ENCODE data around the gene RTBDN. TPM values are rescaled to one million over a fixed set of nuclear protein-coding genes. Genes with fewer than 3 reads are reported as not detected.

The RTBDN gene
- polyA plus RNA-seq, 1 of the 3 experiments (the other 2 are of a cell fraction), result 0.72 TPM

- Histone ChIP-seq H3K4me1 (ENCODE audit: control insufficient read depth in 1 of 2, insufficient read depth in 2 of 2, low read depth in 1 of 2, low read length in 1 of 2) (peaks cover 42 to 69% of the 10 kb centered on the region in 2 experiments; a peak in 3 of 4 replicates), H3K36me3 (replicated peaks in 1 of 2; ENCODE audit: control insufficient read depth in 1 of 2, insufficient read depth in 2 of 2, low read length in 1 of 2) (no peaks in the 10 kb centered on the region), H3K27me3 (ENCODE audit: insufficient read depth) (no peaks in the 10 kb centered on the region), H4K20me1 (ENCODE audit: insufficient read depth) (no peaks in the 10 kb centered on the region), H3F3A (replicated peaks; ENCODE audit: insufficient read depth) (peaks cover 64% of the 10 kb centered on the region), H3K79me2 (ENCODE audit: insufficient read depth) (no peaks in the 10 kb centered on the region), H3K9me2 (no peaks in the 10 kb centered on the region), H3K4me2 (peak overlapping the region; percentile 91), H3K4me3 (ENCODE audit: low read depth in 2 of 2, low read length in 1 of 2) (peak overlapping the region; percentile 51 to 59), H3K9ac (peak overlapping the region; percentile 68), H2AFZ (ENCODE audit: low read depth) (peak overlapping the region; percentile 66; the same call in 1 of the 2 replicates), H3K9me3 (no peaks in the 10 kb centered on the region), H3K27ac (ENCODE audit: low read depth in 2 of 2, low read length in 1 of 2) (peak overlapping the region; percentile 97 to 98)
- CTCF ChIA-PET, result interaction anchor here (1.0 to 12.1 kb wide), 5 partner anchors 15 to 273 kb away, joined by 3 to 447 read pairs (median 7); partner anchors contain the start of genes JUNB, PRDX2 and THSD8
- WGBS (ENCODE audit: low lambda C conversion rate), result 11% methylated on average over 7 of the region's 88 CpGs
- DNase-seq, result peak; percentile 90
- POLR2A ChIA-PET, result interaction anchor here (0.7 to 2.1 kb wide), 5 partner anchors 10 to 1444 kb away, joined by 3 to 63 read pairs (median 4); partner anchors contain the start of genes FBXW9, GET3 and JUNB
- TF ChIP-seq MEF2A (IDR thresholded peaks at IDR 0.05; ENCODE audit: borderline replicate concordance, low read depth) (no peak), YY1 (IDR thresholded peaks at IDR 0.05; ENCODE audit: low read depth) (no peak), JUND (IDR thresholded peaks at IDR 0.05) (no peak; the same call in 1 of the 2 replicates), ZBTB33 (IDR thresholded peaks at IDR 0.05; ENCODE audit: borderline replicate concordance, low read depth) (no peak), MXI1 (IDR thresholded peaks at IDR 0.05; ENCODE audit: low read depth, low read length) (peak; percentile 90), RAD21 (IDR thresholded peaks at IDR 0.05; ENCODE audit: low read length) (no peak), IRF3 (IDR thresholded peaks at IDR 0.05; ENCODE audit: low read depth, low read length) (no peak), SIN3A (IDR thresholded peaks at IDR 0.05; ENCODE audit: borderline replicate concordance, low read depth, low read length) (peak; percentile 10; the same call in 1 of the 2 replicates), GATA2 (CRISPR knock-in tag; IDR thresholded peaks at IDR 0.05) (no peak), TCF12 (IDR thresholded peaks at IDR 0.05) (peak; percentile 57), NRF1 (IDR thresholded peaks at IDR 0.05; ENCODE audit: low read depth, low read length) (peak; percentile 68), USF2 (IDR thresholded peaks at IDR 0.05; ENCODE audit: borderline replicate concordance, low read depth, low read length) (no peak), NFIC (IDR thresholded peaks at IDR 0.05; ENCODE audit: borderline replicate concordance) (peak; percentile 41; the same call in 1 of the 2 replicates), FOSL2 (IDR thresholded peaks at IDR 0.05; ENCODE audit: borderline replicate concordance, low read depth) (peak; percentile 82; the same call in 1 of the 2 replicates), ELF1 (IDR thresholded peaks at IDR 0.05) (no peak), POLR2AphosphoS5 (IDR thresholded peaks at IDR 0.05; ENCODE audit: low read depth, low read length) (peak; percentile 43), MAX (IDR thresholded peaks at IDR 0.05; ENCODE audit: low read depth) (peak; percentile 68), FOXJ3 (CRISPR knock-in tag; IDR thresholded peaks at IDR 0.05) (no peak), RXRA (IDR thresholded peaks at IDR 0.05; ENCODE audit: borderline replicate concordance, low read depth) (no peak), EZH2phosphoT487 (IDR thresholded peaks at IDR 0.05; ENCODE audit: borderline replicate concordance, low read depth) (no peak), USF1 (IDR thresholded peaks at IDR 0.05; ENCODE audit: borderline replicate concordance, low read depth) (no peak; the same call in 1 of the 2 replicates), PBX3 (IDR thresholded peaks at IDR 0.05) (peak; percentile 49; the same call in 1 of the 2 replicates), GABPA (IDR thresholded peaks at IDR 0.05; ENCODE audit: low read depth) (0 out of 2 replicates have a peak, but pooled peaks have one; percentile 12), EP300 (IDR thresholded peaks at IDR 0.05; ENCODE audit: borderline replicate concordance in 1 of 2, low read depth in 1 of 2, low read length in 1 of 2) (peak in 1 of 2 experiments; percentile 32; a peak in 2 of 4 replicates), TAF1 (IDR thresholded peaks at IDR 0.05; ENCODE audit: borderline replicate concordance, low read depth, low read length) (0 out of 2 replicates have a peak, but pooled peaks have one; percentile 10), RFX5 (IDR thresholded peaks at IDR 0.05; ENCODE audit: low read length) (peak; percentile 71; the same call in 1 of the 2 replicates), FOXM1 (IDR thresholded peaks at IDR 0.05; ENCODE audit: low read depth) (no peak)
Observed at GRCh38 chr19:12782424-12783290, 51.7 kb downstream of the RTBDN start.

All from SK-N-SH (cell line).